NCI-H2107 treated with DMSO at 0.1 percent for 48 hours (cell line): Measurements from ENCODE around the gene GATA5.

Experiments used
- DNase-seq: peaks from one replicate; lab custom pipeline; 2025; ENCODE audit not compliant: unreplicated experiment; lab: John Stamatoyannopoulos, UW

The GATA5 gene

DNA sequence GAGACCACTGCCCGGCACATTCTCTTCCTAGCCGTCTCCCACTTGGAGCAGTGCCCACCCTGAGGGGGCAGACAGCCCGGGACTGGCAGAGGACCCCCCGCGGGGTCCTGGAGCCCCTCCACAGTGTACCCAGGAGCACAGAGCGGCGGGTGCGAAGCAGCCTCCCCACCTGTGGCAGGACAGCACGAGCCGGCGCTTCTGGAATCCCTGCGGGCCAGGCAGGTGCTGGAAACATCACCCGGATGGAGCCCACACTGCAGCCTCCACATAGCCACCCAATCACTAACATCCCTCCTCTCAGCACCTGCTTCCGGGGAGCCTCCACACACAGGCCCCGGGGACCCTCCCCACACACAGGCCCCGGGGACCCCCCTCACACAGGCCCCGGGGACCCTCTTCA lies 18.7 kb downstream of the GATA5 start:
- no peak for DNase-seq

DNA sequence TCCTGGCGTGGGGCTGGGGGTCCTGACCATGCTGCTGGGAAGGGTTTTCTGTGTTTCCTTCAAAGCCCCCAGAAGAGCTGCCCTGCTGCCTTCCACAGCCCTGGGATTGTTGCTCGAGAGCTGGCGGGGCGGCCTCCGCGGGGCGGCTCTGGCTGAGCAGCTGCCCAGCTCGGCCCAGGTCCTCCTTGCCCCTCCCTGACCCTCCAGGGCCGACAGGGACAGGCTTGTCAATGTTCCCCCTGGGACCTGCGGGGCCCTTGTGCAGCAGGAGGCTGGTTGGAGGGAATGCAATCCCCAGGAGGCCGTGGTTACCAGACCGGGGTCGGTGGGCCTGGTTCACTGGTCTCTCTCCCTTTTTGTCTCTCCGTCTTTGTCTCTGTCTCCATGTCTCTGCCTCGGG lies 19.9 kb downstream of the GATA5 start:
- DNase-seq, result no peak

- DNase-seq, result no peak
Observed at GRCh38 chr20:62454904-62455636, 20.7 kb downstream of the GATA5 start.

DNA sequence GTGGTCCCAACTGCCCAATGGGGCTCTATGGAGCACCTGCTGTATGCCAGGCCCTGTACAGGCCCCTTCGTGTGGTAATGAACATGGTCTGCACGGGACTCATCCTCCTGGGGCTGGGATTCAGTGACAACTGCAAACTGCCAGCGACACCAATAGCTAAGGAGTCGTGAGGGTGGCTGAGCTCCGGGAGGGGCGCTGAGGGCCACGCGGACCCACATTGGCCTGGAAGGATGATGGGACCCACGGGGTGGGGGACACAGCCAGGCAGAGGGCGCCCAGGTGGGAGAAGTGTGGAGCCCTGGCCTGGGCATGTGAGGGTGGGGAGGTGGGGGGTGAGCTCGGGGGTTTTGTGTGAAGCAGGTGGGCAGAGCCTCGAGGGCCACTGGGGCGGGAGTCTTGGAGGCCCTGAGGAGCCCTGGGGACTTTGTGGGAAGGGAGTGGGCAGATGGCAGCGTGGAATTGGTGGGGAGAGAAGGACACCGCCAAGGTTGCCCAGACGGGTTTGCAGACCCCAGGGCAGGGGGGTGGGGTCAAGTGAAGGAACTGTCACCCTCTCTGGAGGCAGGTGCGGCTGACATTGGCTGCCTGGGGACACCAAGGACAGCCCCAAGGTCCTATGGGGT lies 22.5 kb downstream of the GATA5 start:
- no peak for DNase-seq

DNA sequence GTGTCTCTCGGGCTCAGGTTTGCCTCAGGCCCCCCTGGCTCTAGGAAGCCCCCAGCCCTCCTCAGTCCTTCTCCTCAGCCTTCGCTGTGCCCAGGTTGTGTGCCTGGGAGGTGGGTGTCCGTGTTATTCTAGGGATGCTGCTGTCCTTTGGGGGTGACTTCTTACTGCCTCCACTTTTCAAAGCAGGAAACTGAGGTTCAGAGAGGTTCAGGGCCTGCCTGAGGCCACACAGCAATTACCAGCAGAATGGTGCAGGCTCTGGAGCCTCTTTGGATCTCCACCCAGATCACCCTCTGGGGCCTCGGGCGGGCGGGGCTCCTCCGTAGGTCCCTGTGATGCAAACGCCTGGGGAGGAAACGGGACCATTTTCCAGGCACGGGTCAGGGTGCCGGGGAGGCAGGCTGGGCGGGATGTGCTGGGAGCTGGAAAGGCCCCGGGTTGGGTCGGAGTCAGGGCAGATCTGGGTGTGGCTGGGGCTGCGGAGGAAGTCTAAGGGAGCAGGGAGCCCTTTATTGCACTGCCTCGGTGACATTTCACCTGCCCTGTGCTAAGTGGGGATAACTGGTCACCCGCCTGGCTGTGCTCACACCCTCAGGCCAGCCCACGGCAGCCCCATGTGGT lies 23.2 kb downstream of the GATA5 start:
- DNase-seq, result no peak

GRCh38 chr20:62451970-62452369 lies 23.8 kb downstream of the GATA5 start:
- no peak for DNase-seq

DNA sequence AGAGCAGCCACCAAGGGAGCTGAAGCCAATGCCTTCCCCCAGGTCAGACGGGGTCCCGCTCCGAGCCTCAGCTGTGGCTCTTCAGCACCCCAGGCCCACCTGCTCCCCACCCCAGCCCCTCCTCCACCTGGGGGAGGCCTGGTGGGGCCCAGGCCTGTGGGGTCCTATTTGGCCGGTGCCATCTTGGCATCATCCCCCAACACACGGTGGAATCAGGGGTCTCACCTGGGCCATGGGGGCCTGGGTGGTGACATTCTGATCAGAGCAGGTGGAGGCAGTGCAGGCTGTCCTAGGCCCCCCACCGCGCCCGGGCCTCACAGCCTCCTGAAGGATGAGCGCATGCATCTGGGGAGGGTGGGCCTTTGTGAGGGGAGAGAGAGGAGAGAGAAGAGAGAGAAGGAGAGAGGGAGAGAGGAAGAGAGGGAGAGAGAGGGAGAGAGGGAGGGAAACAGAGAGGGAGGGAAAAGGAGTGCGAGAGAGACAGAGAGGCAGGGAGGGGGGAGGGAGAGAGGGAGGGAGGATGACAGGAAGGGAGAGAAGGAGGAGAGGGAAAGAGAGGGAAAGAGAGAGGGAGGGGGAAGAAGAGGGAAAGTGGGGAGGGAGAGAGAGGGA lies 24.5 kb downstream of the GATA5 start:
- DNase-seq, result no peak

GRCh38 chr20:62449951-62450691 lies 25.7 kb downstream of the GATA5 start:
- no peak for DNase-seq

DNA sequence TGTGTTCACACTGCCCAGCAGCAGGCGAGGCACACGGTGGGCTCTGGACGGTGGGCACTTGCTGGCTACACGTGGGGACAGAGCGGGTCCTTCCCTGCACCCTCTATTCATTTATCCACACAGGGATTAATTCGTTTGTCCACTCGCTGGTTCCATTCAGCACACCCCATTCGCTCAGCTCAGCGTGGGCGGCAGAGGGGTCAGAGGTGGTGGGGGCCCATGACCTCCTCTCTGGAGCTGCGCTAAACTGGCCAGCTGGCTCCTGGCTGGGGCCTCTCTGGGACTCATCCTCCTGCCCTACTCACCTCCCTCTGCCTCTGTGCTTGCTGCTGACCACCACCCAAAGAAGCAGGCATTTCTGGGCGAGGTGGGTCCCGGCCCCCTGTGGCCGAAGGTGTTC lies 27.0 kb downstream of the GATA5 start:
- no peak for DNase-seq

DNA sequence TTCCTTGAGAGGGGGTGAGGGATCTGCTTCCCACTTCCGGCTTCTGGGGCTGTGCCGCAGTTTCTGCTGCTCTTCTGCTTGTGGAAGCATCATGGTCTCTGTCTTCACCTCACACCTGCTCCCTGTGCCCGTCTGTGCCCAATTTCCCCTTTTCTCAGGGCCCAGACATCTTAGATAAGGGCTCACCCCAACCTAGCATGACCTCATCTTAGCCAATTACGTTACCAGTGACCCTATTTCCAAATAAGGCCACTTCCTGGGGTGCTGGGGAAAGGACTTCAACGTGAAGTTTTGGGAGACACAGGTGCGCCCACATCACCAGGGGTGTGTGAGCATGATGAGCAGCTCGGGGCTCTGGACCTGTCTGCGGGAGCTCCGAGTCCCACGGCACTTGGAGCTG lies 27.8 kb downstream of the GATA5 start:
- DNase-seq, result no peak

- DNase-seq, result no peak
Observed at GRCh38 chr20:62446888-62447869, 28.6 kb downstream of the GATA5 start.

GRCh38 chr20:62446481-62446880 lies 29.3 kb downstream of the GATA5 start:
- DNase-seq, result no peak

GRCh38 chr20:62445553-62446340 lies 30.0 kb downstream of the GATA5 start:
- DNase-seq, result no peak

DNA sequence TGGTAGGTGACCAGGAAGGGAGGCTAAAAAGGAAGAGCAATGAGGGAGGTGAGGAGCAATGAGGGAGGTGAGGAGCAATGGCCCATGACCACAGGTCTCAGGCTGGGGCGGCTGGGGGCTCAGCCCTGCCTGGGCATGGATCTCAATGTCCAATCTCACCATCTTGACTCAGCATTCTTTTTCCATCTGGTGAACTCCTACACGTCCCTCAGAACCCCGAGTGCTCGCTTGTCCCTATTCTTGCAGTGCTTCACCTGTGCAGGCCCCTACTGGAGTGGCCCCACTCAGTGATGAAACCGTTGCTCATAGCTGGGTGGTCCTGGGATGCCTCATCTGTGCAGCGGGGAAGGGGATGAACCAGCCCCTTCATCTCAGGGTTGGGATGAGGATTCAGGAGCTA lies 31.5 kb downstream of the GATA5 start:
- no peak for DNase-seq

DNA sequence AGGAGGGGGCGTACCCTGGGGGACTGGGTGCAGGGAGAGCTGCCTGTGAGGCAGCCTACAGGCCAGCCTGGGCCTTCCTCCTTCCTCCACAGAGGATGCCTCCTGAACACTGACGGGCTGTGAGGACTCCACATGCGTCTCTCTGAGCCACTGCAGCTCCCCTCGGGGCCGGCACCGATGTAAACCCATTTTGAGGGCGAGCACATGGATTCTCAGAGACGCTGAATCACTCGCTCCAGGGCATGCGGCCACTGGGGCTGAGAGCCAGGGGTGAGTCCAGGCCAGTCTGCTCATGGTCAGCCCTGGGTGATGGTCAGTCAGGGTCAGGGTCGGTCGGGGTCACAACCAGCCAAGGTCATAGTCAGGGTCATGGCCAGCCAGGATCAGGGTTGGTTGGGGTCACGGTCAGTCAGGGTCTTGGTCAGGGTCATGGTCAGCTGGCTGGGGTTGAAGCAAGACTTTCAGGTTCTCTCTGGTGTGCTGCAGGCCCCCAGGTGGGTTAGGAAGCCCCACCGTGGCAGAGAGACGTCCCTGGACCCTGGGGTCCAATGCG lies 33.7 kb downstream of the GATA5 start:
- no peak for DNase-seq

DNA sequence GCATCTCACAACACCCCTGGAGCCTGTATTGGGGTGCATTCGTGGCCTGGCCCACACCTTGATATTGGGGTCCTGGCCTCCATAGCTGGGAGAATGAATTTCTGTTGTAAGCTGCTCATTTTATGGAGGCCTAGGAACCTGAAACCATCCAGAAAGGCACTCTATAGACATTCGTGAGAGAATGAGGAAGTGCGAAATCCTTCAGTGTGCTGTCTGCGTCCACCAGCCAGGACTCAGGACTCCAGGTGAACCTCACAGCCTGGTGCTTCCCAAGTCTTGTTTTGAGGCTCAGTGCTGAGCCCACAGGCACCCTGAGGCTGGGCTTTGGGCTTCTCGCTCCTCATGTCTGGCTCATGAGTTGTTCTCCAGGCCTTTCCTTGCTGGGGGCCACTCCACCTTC lies 36.6 kb downstream of the GATA5 start:
- no peak for DNase-seq

DNA sequence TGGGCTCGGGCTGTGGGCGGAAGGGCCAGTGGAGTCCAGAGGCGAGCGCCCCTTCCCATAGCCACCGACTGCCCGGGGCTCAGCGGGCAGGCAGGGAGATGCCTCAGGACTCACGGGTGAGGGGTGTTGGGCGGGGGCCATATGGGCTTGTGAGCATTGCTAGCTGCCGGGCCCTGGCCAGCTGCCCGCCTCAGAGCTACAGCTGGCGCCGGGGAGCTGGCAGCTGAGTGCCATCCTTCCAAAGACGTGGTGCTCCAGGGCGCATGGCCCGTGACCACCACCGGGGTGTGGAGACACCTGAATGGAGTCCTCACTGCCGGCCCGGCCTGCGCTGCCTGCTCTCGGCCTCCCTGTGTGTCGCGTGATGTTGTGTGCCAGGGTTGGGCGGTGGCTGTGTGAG lies 37.9 kb downstream of the GATA5 start:
- no peak for DNase-seq

DNA sequence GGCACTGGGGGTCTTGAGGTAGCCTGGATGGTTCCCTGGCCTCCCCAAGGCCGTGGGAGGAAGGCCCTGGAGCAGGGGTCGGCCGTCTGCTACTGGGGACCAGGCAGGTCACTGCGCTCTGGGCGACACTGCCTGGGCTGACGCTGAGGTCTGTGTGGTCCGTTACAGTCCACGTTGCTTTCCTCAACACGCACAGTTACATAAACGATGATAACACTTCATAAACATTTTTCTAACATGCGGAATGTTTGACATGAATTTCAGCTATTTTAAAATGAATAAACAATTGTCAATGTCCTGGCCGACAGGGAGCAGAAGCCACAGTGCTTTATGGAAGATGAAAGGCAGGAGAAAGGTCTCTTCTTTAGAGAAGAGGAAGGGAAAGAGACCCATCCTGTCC lies 38.3 kb downstream of the GATA5 start:
- no peak for DNase-seq

- no peak for DNase-seq
Observed at GRCh38 chr20:62436692-62437091, 39.1 kb downstream of the GATA5 start.
